K562 (cell line): ENCODE results near the gene INTS6L. TPM values are rescaled to one million over a fixed set of nuclear protein-coding genes. Genes with fewer than 3 reads are reported as not detected.
"Not testable (repeated sequence)": the region's sequence is repeated elsewhere in the genome, so short reads cannot be mapped to it uniquely, and the experiment has no call there.

Source experiments
- ATAC-seq: fragments of 200-7000 bp; cut with Tn5 transposase; 3 replicates; pipeline ENCODE4 v1.9.1; 2020; ENCODE audit warnings: moderate library complexity
- BruUV-seq: library from RNA; stranded (reverse); fragments of 400-500 nt; replicated peaks from 2 replicates; lab custom pipeline; 2021; lab: Mats Ljungman, UMichigan
- CTCF ChIA-PET: fragments of 300-600 bp; formaldehyde crosslinking; extraction: SDS; loops from one replicate; lab custom pipeline; 2021; ENCODE audit warnings: low intra/inter-chr PET ratio; lab: Yijun Ruan, JAX
- POLR2A ChIA-PET: fragments of 300-600, 350-650 bp; sonication (Branson Sonifier 250); formaldehyde crosslinking; extraction: SDS; loops from one replicate; lab custom pipeline; 2021; ENCODE audit warnings: antibody characterized with exemption, inconsistent platforms; lab: Yijun Ruan, JAX
- DNase-seq, 4 experiments: peaks; one replicate each; pipeline versions ENCODE4 v3.0.0 to v3.0.0-alpha.2; 2011 to 2018; ENCODE audit warnings: low spot score in 3 of 4, mixed read lengths in 3 of 4; ENCODE audit errors: extremely low read depth in 1 of 4
- FAIRE-seq: peaks from 2 replicates; lab custom pipeline; 2011; peaks lifted over from hg19 to GRCh38; lab: Jason Lieb, UNC
- H2AFZ ChIP-seq: 2 replicates; pipeline ENCODE4 v1.6.0; 2011; ENCODE audit warnings: low read depth, low read length, control low read depth, inconsistent platforms
- H3K27ac ChIP-seq: fragments of 200-600 bp; 3 replicates; pipeline ENCODE4 v1.8.0; 2011; ENCODE audit warnings: low read depth, mild to moderate bottlenecking, control low read depth, inconsistent platforms, low read length, moderate library complexity, mixed read lengths; ENCODE audit errors: extremely low read depth
- H3K27me3 ChIP-seq, 2 experiments: fragments of 300-600 bp in 1 of 2; 2 replicates in 1 of 2; 3 replicates in 1 of 2; pipeline versions ENCODE4 v1.6.0 to v1.8.0; 2011; ENCODE audit warnings: inconsistent platforms in 2 of 2, low read length in 2 of 2, mild to moderate bottlenecking in 1 of 2, mixed read lengths in 1 of 2, moderate library complexity in 1 of 2; ENCODE audit not compliant: control insufficient read depth in 2 of 2, insufficient read depth in 2 of 2
- H3K36me3 ChIP-seq: fragments of 300-600 bp; 3 replicates; pipeline ENCODE4 v1.8.0; 2011; ENCODE audit warnings: mild to moderate bottlenecking, low read length, inconsistent platforms; ENCODE audit not compliant: control insufficient read depth, insufficient read depth
- H3K4me1 ChIP-seq, 2 experiments: fragments of 200-600 bp in 1 of 2; replicated peaks in 1 of 2; 2 replicates in 1 of 2; 3 replicates in 1 of 2; pipeline versions ENCODE4 v1.5.1 to v1.8.0; 2011; ENCODE audit warnings: inconsistent platforms in 2 of 2, low read length in 2 of 2, mild to moderate bottlenecking in 1 of 2, mixed read lengths in 1 of 2, moderate library complexity in 1 of 2; ENCODE audit not compliant: control insufficient read depth in 2 of 2, insufficient read depth in 2 of 2
- H3K4me2 ChIP-seq: 2 replicates; pipeline ENCODE4 v1.6.1; 2011; ENCODE audit warnings: low read length, control low read depth, inconsistent platforms, mixed read lengths; ENCODE audit not compliant: insufficient read depth
- H3K4me3 ChIP-seq: fragments of 200-600 bp; sonication (generic), shearing (Covaris generic); 2 replicates; pipeline ENCODE4 v1.5.1; 2016; ENCODE audit warnings: control low read depth, inconsistent platforms
- H3K79me2 ChIP-seq: fragments of 200-600 bp; 3 replicates; pipeline ENCODE4 v1.8.0; 2011; ENCODE audit warnings: low read length, inconsistent platforms; ENCODE audit not compliant: control insufficient read depth, insufficient read depth
- H3K9ac ChIP-seq, 2 experiments: 2 replicates each; pipeline versions ENCODE4 v1.6.0 to v1.6.1; 2011; ENCODE audit warnings: low read depth in 2 of 2, low read length in 2 of 2, control low read depth in 1 of 2, inconsistent platforms in 1 of 2, mild to moderate bottlenecking in 1 of 2, mixed read lengths in 1 of 2; ENCODE audit not compliant: insufficient read depth in 1 of 2
- H3K9me1 ChIP-seq: one replicate; pipeline ENCODE4 v1.6.0; 2011; ENCODE audit warnings: inconsistent platforms, mild to moderate bottlenecking, low read length, moderate library complexity; ENCODE audit not compliant: control insufficient read depth, insufficient read depth
- H3K9me3 ChIP-seq: replicated peaks from 2 replicates; pipeline ENCODE4 v1.5.1; 2011; ENCODE audit warnings: low read depth, low read length, inconsistent platforms; ENCODE audit not compliant: control insufficient read depth, insufficient read depth
- H4K20me1 ChIP-seq: replicated peaks from 2 replicates; pipeline ENCODE4 v1.6.1; 2011; ENCODE audit warnings: low read length, inconsistent platforms, mixed read lengths; ENCODE audit not compliant: control insufficient read depth, insufficient read depth
- ZNF146 ChIP-seq: IDR thresholded peaks from one replicate; pipeline ENCODE4 v1.6.1; 2018; ENCODE audit warnings: missing compliant biosample characterization; ENCODE audit not compliant: unreplicated experiment
- WGBS: fragments of 100-300 bp; shearing (Covaris generic); methylation state at CpG from one replicate; pipeline ENCODE4 v1.1.6; 2016; ENCODE audit warnings: low coverage, mixed read lengths; ENCODE audit not compliant: insufficient coverage; ENCODE audit errors: missing lambda C conversion rate; 5-methylcytosine and 5-hydroxymethylcytosine counted together
- in situ Hi-C: fragments of 300-500 bp; cut with MboI; formaldehyde crosslinking; loops from 4 replicates; pipeline ENCODE4 v1.15.0; 2018; ENCODE audit warnings: inconsistent platforms, mixed read lengths
- intact Hi-C: fragments of 100-400 bp; cut with micrococcal nuclease; formaldehyde crosslinking; loops from 2 replicates; pipeline ENCODE4 v1.14.2; 2022
- polyA plus RNA-seq, 8 experiments: library from polyadenylated mRNA; depleted of rRNA in 4 of 8; stranded (reverse) in 5 of 8; unstranded in 3 of 8; fragments of >200 nt; fragmentation: Nextera tagmentation in 2 of 8; fragmentation: Illumina TruSeq in 1 of 8; extraction: Ambion mirVana in 2 of 8; extraction: Trizol in 1 of 8; gene quantifications; 2 replicates each; pipeline versions ENCODE4 v1.2.1 to v1.2.3, GENCODE V29; 2011 to 2014; ENCODE audit warnings: inconsistent platforms in 1 of 8, missing spikeins in 1 of 8
- total RNA-seq, 7 experiments: library from RNA; depleted of rRNA in 6 of 7; stranded (reverse); fragments of >200 nt in 6 of 7; fragmentation: Illumina TruSeq in 2 of 7; extraction: Trizol in 2 of 7; gene quantifications; 2 replicates each; pipeline versions ENCODE4 v1.2.1 to v1.2.3, GENCODE V29; 2011 to 2021; ENCODE audit warnings: low replicate concordance in 1 of 7

INTS6L gene
- total and polyA plus RNA-seq, 9 of the 15 experiments (the other 6 are each of a cell fraction or from before 2014, with no cell fraction given) = 6.1 to 44.9 (median 21.9) TPM

GRCh38 chrX:135594049-135594448 is 73.6 kb downstream of the INTS6L start:
- H3K36me3 ChIP-seq, ATAC-seq, POLR2A ChIA-PET, H3K79me2 ChIP-seq, H3K27me3 ChIP-seq, FAIRE-seq, H3K4me3 ChIP-seq, in situ Hi-C loops, H3K9me3 ChIP-seq, intact Hi-C loops, H2AFZ ChIP-seq, H3K4me2 ChIP-seq, BruUV-seq, H4K20me1 ChIP-seq, H3K4me1 ChIP-seq, H3K9ac ChIP-seq, H3K27ac ChIP-seq, DNase-seq, CTCF ChIA-PET, H3K9me1 ChIP-seq: not testable (repeated sequence)
- TF ChIP-seq ZNF146 = peak; percentile 56
- WGBS = 0% methylated on average over 2 of the region's 2 CpGs

DNA sequence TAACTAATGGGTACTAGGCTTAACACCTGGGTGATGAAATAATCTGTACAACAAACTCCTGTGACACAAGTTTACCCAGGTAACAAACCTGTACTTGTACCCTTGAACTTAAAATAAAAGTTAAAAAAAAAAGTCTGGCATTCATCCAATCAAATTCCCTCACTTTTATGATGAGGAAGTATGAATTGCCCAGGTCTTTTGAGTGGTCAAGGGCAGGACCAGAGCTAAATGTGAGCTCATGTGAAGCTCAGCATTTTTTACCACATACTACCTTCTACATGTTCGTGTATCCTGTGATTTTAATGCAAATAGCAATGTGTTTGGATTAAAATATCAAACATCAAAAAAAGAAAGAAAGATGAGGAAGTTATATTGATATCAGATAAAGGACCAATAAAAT is 74.0 kb downstream of the INTS6L start:
- H4K20me1 ChIP-seq, intact Hi-C loops, CTCF ChIA-PET, H3K9me1 ChIP-seq, H3K79me2 ChIP-seq, H3K27ac ChIP-seq, H3K9ac ChIP-seq, H3K36me3 ChIP-seq, DNase-seq, H3K9me3 ChIP-seq, ATAC-seq, H3K4me3 ChIP-seq, FAIRE-seq, H3K4me1 ChIP-seq, H3K27me3 ChIP-seq, H2AFZ ChIP-seq, POLR2A ChIA-PET, BruUV-seq, H3K4me2 ChIP-seq, in situ Hi-C loops: not testable (repeated sequence)
- 0% methylated on average over 1 of the region's 1 CpG for WGBS
